ENCODE data around the gene C1orf74. TPM values are rescaled to one million over a fixed set of nuclear protein-coding genes. Genes with fewer than 3 reads are reported as not detected.

C1orf74 gene
- total RNA-seq, 1 donor from 2014 or later, result 2.7 TPM

GRCh38 chr1:209774592-209774991, 9.8 kb downstream of the C1orf74 start:
- Mint-ChIP-seq H3K4me1 (no peaks in the 10 kb centered on the region), H3K9me3 (no peaks in the 10 kb centered on the region), H3K27me3 (ENCODE audit: low read depth) (peaks cover 14% of the 10 kb centered on the region), H3K27ac (ENCODE audit: unreplicated experiment) (no peak overlapping the region), H3K36me3 (ENCODE audit: low read depth) (no peaks in the 10 kb centered on the region), H3K4me3 (no peak overlapping the region)
- DNase-seq (ENCODE audit: low read depth, low spot score), result no peak
- TF ChIP-seq, protein P1, sequence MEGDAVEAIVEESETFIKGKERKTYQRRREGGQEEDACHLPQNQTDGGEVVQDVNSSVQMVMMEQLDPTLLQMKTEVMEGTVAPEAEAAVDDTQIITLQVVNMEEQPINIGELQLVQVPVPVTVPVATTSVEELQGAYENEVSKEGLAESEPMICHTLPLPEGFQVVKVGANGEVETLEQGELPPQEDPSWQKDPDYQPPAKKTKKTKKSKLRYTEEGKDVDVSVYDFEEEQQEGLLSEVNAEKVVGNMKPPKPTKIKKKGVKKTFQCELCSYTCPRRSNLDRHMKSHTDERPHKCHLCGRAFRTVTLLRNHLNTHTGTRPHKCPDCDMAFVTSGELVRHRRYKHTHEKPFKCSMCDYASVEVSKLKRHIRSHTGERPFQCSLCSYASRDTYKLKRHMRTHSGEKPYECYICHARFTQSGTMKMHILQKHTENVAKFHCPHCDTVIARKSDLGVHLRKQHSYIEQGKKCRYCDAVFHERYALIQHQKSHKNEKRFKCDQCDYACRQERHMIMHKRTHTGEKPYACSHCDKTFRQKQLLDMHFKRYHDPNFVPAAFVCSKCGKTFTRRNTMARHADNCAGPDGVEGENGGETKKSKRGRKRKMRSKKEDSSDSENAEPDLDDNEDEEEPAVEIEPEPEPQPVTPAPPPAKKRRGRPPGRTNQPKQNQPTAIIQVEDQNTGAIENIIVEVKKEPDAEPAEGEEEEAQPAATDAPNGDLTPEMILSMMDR (conservative IDR thresholded peaks at IDR 0.05), result no peak

- Mint-ChIP-seq H3K27ac (ENCODE audit: unreplicated experiment) (no peak overlapping the region), H3K9me3 (no peaks in the 10 kb centered on the region), H3K4me3 (no peak overlapping the region), H3K27me3 (ENCODE audit: low read depth) (peaks cover 14% of the 10 kb centered on the region), H3K4me1 (peaks cover 9% of the 10 kb centered on the region), H3K36me3 (ENCODE audit: low read depth) (no peaks in the 10 kb centered on the region)
- no peak for DNase-seq (ENCODE audit: low read depth, low spot score)
- TF ChIP-seq, protein P1 (conservative IDR thresholded peaks at IDR 0.05), result no peak
These were observed 12.2 kb downstream of the C1orf74 start for GRCh38 chr1:209772126-209772525.

DNA sequence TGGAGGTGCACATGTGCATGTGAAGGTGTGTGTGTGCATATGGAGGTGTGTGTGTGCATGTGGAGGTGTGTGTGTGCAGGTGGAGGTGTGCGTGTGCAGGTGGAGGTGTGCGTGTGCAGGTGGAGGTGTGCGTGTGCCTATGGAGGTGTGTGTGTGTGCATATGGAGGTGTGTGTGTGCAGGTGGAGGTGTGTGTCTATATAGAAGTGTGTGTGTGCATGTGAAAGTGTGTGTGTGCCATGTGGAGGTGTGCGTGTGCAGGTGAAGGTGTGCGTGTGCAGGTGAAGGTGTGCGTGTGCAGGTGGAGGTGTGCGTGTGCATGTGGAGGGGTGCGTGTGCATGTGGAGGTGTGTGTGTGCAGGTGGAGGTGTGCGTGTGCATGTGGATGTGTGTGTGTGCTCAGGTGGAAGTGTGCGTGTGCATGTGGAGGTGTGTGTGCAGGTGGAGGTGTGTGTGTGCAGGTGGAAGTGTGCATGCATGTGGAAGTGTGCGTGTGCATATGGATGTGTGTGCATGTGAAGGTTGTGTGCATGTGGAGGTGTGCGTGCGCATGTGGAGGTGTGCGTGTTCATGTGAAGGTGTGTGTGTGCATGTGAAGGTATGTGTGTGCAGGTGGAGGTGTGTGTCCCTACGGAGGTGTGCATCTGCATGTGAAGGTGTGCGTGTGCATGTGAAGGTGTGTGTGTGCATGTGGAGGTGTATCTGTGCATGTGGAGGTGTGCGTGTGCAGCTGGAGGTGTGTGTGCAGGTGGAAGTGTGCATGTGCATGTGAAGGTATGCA, 13.5 kb downstream of the C1orf74 start:
- Mint-ChIP-seq H3K36me3 (ENCODE audit: low read depth) (no peaks in the 10 kb centered on the region), H3K4me3 (no peak overlapping the region)

DNA sequence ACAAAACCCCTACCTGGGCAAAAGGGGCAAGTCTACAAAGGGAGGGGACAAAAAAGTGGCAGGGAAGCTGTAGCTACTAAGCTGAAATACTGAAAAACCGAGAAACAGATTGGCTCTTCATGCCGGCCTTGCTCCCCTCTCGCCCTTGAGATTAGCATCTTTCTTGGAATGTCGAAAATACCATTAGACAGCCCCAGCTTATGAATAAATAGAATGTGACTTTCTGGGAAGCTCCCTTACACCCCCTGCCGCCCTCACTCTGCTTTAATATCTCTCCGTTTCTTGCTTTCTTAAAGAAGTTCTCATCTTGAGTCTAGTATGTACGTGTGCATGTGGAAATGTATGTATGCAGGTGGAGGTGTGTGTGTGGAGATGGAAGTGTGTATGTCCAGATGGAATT, 14.4 kb downstream of the C1orf74 start:
- no peak for DNase-seq (ENCODE audit: low read depth, low spot score)
- Mint-ChIP-seq H3K4me1 (peaks cover 9% of the 10 kb centered on the region), H3K27ac (ENCODE audit: unreplicated experiment) (no peak overlapping the region), H3K36me3 (ENCODE audit: low read depth) (no peaks in the 10 kb centered on the region), H3K9me3 (no peaks in the 10 kb centered on the region), H3K4me3 (no peak overlapping the region), H3K27me3 (ENCODE audit: low read depth) (peaks cover 10% of the 10 kb centered on the region)
- TF ChIP-seq, protein P1 (conservative IDR thresholded peaks at IDR 0.05), result no peak

More for the DNA sequence above, 13.5 kb downstream of the C1orf74 start:
- DNase-seq (ENCODE audit: low read depth, low spot score), result no peak
- Mint-ChIP-seq H3K27me3 (ENCODE audit: low read depth) (peaks cover 14% of the 10 kb centered on the region), H3K27ac (ENCODE audit: unreplicated experiment) (no peak overlapping the region), H3K9me3 (no peaks in the 10 kb centered on the region), H3K4me1 (peaks cover 9% of the 10 kb centered on the region)
- TF ChIP-seq, protein P1 (conservative IDR thresholded peaks at IDR 0.05), result no peak

DNA sequence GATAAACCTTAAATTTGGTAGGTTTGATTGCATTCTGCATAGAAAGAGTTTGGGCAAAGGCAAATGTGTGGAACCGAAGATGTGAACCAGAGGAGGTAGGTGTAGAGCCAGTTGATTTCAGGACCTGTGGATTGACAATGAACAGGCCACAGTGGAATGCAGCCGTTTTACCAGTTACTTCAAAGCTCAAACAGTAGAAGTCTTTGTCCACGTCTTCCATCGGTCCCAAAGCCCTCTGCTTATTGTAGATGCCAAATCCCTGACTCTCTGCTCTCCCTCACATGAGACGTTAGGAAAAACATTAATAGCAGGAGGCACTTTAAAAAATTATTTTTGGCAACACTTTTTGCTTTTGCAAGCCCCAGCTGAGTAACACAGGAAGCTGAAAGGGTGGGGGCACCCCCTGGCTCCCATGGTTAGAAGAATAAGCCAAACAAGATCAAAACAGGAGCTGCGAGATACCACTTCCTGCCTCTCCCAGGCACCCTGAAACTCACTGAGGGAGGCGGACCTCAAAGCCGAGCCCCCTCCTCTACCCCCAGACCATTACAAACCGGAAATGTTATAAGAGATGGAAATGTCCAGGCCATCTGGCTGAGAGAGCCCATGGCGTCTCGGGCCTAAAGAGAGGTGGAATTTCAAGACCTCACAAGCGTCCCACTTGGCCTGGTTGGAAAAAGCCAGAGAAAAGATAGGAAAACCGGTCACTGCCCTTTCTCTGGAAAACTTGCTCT, 15.0 kb downstream of the C1orf74 start:
- Mint-ChIP-seq H3K27me3 (ENCODE audit: low read depth) (peaks cover 3% of the 10 kb centered on the region), H3K36me3 (ENCODE audit: low read depth) (no peaks in the 10 kb centered on the region), H3K4me3 (no peak overlapping the region), H3K9me3 (no peaks in the 10 kb centered on the region), H3K27ac (ENCODE audit: unreplicated experiment) (no peak overlapping the region), H3K4me1 (peaks cover 9% of the 10 kb centered on the region)
- DNase-seq (ENCODE audit: low read depth, low spot score), result no peak
- TF ChIP-seq, protein P1 (conservative IDR thresholded peaks at IDR 0.05), result no peak

Data from neural crest cell (in vitro differentiated cells).